SK-N-DZ (cell line): ENCODE data around the gene SIPA1L2.
"Not testable (repeated sequence)": the region's sequence is repeated elsewhere in the genome, so short reads cannot be mapped to it uniquely, and the experiment has no call there.

Experiments used
- DNase-seq: peaks from one replicate; pipeline ENCODE4 v3.0.0-alpha.2; 2015; ENCODE audit warnings: low spot score

SIPA1L2 gene

DNA sequence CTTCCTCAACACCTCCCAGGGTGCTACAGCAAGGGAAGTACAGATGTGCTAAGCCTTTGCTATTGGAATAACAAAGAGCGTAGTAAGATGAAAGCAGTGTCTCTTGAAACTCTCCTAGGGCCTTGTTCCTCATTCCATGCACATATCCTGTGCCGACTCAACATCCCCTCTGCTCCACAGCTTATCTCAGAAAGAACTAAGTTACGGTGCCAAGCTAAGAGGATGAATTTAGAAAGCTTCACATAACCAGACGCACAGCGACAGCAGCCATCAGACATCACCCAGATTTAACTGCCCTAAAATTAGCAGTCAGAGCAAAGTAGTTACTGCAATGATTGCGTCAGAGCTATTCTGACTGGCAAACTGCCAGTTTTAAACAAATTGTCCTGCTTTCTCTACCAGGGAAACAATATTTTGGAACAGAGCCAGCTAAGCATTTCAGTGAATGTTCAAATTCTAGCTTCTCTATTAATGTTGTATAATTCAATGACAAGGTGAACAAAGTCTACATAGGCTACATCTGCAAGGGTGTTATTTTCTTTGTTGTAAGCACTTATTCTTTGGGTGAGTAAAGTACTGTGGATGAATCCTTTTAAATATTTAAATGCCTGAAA lies 9.5 kb downstream of the SIPA1L2 start:
- peak; percentile 52 for DNase-seq

- DNase-seq: no peak
Observed at GRCh38 chr1:232617237-232617636, 12.7 kb downstream of the SIPA1L2 start.

DNA sequence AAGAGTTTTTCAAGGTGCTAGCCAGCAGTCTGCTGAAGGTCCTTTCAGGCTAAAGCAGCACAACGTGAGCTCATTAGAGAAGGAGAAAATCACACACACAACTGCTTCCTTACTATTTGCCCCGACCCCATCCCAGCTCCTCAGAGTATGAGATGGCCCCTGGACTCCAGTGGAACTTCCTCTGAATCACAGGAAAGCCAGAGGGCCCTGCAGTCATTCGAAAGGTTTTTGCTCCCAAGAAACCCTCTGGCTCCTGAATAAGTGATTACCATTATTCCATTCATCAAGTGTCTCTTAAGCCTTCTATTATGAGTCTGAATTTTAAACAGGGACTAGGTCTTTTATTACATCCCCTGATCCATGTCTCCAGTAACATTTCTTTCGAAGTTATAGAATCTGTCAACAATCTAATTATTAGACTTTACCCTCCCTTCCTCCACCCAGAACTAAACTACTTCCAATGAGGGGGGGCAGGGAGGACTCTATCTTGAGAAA lies 14.6 kb downstream of the SIPA1L2 start:
- no peak for DNase-seq

DNA sequence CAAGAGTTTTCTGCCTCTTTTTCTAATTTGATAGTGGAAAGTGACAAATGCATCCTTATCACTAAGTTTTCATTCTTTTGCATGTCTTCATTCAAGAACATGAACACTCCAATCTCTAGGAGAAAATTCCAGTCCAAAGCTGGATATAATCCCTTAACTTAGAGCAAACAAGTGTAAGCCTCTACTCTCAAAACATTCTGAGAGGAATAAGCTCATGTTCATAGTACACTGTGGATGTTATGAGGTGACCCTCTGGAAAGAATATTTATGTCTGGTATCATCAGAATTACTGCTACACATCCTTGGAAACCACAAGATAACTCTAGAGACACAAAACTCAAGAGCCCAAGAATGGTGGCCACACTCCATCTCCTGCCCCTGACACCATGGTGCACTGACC lies 15.1 kb downstream of the SIPA1L2 start:
- no peak for DNase-seq

DNA sequence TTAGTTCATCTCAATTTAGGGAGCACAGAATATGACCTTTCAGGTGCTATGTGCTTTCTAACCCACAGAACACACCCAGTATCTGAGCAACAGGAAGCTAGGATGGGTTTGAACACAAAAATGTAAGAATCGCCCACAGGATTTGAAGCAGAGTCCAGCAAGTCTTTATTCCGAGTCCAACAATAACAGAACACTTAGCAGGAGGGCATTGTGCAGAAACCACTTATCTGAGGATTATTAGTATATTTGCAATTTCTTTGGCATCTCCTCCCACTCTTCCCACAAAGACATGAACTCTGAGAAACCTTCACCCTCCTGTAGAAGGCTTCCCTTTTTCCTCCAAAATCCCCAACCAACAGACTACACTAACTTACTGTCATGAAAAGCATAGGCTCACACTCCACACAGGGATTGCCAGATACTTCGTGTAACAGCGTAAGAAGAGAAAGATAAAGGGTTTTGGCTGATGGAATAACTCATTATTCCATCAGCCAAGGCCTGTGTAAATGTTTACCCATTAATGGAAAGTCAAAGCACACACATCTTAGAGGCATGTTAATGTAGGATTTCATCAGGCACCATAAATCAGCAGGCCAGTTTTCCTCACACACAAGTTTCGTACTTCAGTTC lies 16.1 kb downstream of the SIPA1L2 start:
- DNase-seq: no peak

GRCh38 chr1:232612836-232613235 lies 17.1 kb downstream of the SIPA1L2 start:
- DNase-seq: not testable (repeated sequence)

DNA sequence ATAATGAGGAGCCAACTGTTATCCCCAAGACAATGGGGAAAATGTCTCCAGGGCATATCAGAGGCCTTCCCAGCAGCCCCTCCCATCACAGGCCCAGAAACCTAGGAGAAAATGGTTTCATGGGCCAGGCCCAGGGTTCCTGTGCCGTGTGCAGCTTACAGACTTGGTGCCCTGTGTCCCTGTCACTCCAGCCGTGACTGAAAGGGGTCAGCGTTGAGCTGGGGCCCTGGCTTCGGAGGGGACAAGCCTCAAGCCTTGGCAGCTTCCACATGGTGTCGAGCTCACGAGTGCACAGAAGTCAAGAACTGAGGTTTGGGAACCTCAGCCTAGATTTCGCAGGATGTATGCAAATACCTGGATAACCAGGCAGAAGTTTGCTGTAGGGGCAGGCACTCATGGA lies 18.1 kb downstream of the SIPA1L2 start:
- no peak for DNase-seq

DNA sequence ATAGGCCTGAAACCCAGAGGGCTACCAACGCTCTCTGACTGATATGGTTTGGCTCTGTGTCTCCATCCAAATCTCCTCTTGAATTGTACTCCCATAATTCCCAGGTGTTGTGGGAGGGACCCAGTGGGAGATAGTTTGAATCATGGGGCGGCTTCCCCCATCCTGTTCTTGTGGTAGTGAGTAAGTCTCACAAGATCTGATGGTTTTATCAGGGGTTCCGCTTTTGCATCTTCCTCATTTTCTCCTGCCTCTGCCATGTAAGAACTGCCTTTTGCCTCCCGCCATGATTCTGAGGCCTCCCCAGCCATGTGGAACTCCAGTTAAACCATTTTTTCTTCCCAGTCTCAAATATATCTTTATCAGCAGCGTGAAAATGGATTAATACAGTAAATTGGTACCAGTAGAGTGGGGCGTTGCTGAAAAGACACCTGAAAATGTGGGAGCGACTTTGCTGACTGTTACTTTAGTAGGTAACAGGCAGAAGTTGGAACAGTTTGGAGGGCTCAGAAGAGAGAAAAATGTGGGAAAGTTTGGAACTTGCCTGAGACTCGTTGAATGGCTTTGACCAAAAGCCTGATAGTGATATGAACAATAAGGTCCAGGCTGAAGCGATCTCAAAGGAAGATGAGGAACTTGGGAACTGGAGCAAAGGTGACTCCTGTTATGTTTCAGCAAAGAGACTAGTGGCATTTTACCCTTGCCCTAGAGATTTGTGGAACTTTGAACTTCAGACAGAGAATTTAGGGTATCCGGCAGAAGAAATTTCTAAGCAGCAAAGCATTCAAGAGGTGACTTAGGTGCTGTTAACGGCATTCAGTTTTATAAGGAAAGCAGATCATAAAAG lies 18.8 kb downstream of the SIPA1L2 start:
- DNase-seq: not testable (repeated sequence)

- DNase-seq: no peak
Observed at GRCh38 chr1:232610192-232610901, 19.6 kb downstream of the SIPA1L2 start.

GRCh38 chr1:232608427-232608826 lies 21.5 kb downstream of the SIPA1L2 start:
- DNase-seq: no peak

DNA sequence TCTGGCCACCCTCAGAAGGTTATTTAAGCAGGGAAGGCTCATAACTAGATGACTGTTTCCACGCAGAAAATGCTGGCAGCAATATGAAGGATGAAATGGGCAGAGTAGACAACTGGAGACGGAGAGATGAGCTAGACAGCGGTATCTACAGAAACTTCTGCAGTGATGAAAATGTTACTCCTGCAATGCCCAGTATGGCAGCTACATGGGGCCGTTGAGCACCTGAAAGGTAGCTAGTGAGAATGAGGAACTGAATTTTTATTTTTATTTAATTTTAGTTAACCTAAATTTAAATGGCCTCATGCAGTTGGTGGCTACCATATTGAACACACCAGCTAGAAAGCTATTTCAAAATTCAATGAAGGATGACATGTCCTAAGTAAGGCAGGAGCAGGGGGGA lies 27.3 kb downstream of the SIPA1L2 start:
- DNase-seq: no peak

- DNase-seq: no peak
Observed at GRCh38 chr1:232600424-232601258, 29.3 kb downstream of the SIPA1L2 start.

GRCh38 chr1:232599178-232600041 lies 30.5 kb downstream of the SIPA1L2 start:
- no peak for DNase-seq

DNA sequence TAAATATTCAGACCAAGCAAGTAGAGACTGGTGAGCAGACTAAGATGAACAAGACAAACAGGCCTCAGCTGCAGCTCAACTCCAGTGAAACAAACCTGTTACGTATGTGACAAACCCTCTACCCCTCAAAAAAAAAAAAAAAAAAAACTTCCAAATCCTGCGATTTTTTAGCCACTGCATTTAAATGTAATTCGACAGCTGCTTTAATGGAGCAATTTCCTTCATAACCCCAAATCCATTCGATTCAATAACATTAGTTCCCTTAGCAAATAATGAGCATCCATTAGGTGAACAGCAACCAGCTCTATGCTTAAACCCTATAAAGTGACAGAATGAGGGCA lies 31.1 kb downstream of the SIPA1L2 start:
- DNase-seq: no peak

DNA sequence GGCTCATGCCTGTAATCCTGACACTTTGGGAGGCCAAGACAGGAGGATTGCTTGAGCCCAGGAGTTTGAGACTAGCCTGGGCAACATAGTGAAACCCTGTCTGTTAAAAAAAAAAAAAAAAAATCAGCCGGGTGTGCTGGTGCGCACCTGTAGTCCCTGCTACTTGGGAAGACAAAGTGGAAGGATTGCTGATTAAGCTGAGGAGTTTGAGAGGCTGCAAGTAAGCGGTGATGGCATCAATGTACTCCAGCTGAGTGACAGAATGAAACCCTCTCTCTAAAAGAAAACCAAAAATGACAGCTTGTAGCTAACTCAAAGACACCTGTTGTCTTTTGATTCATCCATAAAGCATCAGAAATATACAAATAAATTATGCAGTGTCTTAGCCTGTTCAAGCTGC lies 31.8 kb downstream of the SIPA1L2 start:
- DNase-seq: no peak

DNA sequence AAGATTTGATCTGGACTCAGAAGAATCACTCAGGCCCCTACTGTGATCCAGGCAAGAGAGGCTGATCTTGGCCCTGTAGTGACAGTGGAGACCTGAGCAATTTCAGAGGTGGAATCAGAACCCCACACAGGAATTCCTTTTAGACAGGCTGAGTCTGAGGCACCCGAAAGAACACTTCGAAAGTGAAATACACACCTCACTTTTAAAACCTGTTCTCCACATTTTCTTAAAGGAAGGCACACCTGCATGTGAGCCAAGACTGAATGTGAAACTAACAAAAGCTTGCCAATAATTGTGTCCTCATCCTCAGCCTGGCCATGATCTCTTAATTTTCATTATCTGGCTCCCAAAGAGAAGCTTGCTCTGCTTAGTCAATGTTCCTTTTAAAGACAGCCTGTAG lies 32.2 kb downstream of the SIPA1L2 start:
- no peak for DNase-seq

- DNase-seq: peak; percentile 67
Observed at GRCh38 chr1:232596666-232597303, 33.1 kb downstream of the SIPA1L2 start.

GRCh38 chr1:232594768-232595698 lies 34.9 kb downstream of the SIPA1L2 start:
- DNase-seq: no peak
